ENCODE results near the gene FIGN.

DNA sequence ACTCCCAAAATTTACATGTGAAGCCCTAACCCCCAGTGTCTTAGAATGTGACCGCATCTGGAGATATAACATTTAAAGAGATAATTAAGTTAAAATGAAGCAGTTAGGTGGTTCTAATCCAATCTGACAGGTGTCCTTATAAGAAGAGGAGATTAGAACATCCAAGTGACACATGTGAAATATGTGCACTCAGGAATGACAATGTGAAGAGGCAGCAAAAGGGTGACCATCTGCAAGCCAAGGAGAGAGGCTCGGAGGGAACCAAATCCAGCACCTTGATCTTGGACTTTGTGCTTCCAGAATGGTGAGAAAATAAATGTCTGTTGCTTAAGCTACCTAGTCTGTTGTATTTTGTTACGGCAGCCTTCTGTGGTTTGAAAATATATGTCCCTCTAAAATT lies 165.4 kb downstream of the FIGN start:
- TF ChIP-seq TP53 (CRISPR knock-in tag; conservative IDR thresholded peaks at IDR 0.05) (no peak), HNF4G (IDR thresholded peaks at IDR 0.05; ENCODE audit: borderline replicate concordance, low read depth, low read length) (no peak), HNF4G (CRISPR knock-in tag; IDR thresholded peaks at IDR 0.05; ENCODE audit: borderline replicate concordance, low read depth) (no peak), STAT5B (CRISPR knock-in tag; IDR thresholded peaks at IDR 0.05) (no peak)
- TF ChIP-seq, protein P1, sequence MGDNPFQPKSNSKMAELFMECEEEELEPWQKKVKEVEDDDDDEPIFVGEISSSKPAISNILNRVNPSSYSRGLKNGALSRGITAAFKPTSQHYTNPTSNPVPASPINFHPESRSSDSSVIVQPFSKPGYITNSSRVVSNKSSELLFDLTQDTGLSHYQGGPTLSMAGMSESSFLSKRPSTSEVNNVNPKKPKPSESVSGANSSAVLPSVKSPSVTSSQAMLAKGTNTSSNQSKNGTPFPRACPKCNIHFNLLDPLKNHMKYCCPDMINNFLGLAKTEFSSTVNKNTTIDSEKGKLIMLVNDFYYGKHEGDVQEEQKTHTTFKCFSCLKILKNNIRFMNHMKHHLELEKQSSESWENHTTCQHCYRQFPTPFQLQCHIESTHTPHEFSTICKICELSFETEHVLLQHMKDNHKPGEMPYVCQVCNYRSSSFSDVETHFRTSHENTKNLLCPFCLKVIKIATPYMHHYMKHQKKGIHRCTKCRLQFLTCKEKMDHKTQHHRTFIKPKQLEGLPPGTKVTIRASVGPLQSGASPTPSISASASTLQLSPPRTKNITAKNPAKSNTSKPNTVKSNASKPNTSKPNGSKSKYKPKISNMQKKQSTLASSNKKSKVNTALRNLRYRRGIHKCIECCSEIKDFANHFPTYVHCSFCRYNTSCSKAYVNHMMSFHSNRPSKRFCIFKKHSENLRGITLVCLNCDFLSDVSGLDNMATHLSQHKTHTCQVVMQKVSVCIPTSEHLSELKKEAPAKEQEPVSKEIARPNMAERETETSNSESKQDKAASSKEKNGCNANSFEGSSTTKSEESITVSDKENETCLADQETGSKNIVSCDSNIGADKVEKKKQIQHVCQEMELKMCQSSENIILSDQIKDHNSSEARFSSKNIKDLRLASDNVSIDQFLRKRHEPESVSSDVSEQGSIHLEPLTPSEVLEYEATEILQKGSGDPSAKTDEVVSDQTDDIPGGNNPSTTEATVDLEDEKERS (CRISPR knock-in tag; IDR thresholded peaks at IDR 0.05), result no peak
- TF ChIP-seq, protein P2, sequence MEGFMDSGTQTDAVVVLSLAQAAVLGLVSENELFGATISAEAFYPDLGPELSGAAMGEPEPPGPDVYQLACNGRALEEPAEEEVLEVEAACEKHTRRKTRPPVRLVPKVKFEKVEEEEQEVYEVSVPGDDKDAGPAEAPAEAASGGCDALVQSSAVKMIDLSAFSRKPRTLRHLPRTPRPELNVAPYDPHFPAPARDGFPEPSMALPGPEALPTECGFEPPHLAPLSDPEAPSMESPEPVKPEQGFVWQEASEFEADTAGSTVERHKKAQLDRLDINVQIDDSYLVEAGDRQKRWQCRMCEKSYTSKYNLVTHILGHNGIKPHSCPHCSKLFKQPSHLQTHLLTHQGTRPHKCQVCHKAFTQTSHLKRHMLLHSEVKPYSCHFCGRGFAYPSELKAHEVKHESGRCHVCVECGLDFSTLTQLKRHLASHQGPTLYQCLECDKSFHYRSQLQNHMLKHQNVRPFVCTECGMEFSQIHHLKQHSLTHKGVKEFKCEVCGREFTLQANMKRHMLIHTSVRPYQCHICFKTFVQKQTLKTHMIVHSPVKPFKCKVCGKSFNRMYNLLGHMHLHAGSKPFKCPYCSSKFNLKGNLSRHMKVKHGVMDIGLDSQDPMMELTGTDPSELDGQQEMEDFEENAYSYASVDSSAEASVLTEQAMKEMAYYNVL (CRISPR knock-in tag; IDR thresholded peaks at IDR 0.05; ENCODE audit: borderline replicate concordance), result no peak

All from HepG2 (cell line).